ENCODE measurements around the gene TTC5. TPM values are rescaled to one million over a fixed set of nuclear protein-coding genes. Genes with fewer than 3 reads are reported as not detected.
A peak's percentile ranks its signal among the peaks of the same experiment; 100 is the strongest.
"Not testable (repeated sequence)": the region's sequence is repeated elsewhere in the genome, so short reads cannot be mapped to it uniquely, and the experiment has no call there.

The TTC5 gene
- total RNA-seq, 1 donor from 2014 or later = 14.3 TPM

GRCh38 chr14:20346713-20347112, 41.0 kb upstream of the TTC5 start:
- Mint-ChIP-seq H3K27me3 (ENCODE audit: unreplicated experiment) (peaks cover 7% of the 10 kb centered on the region), H3K27ac (ENCODE audit: unreplicated experiment) (no peak overlapping the region), H3K4me3 (ENCODE audit: unreplicated experiment) (no peak overlapping the region), H3K36me3 (ENCODE audit: low read depth, unreplicated experiment) (peaks cover 26% of the 10 kb centered on the region), H3K9me3 (ENCODE audit: unreplicated experiment) (no peaks in the 10 kb centered on the region), H3K4me1 (ENCODE audit: unreplicated experiment) (no peaks in the 10 kb centered on the region)
- TF ChIP-seq, protein P1, sequence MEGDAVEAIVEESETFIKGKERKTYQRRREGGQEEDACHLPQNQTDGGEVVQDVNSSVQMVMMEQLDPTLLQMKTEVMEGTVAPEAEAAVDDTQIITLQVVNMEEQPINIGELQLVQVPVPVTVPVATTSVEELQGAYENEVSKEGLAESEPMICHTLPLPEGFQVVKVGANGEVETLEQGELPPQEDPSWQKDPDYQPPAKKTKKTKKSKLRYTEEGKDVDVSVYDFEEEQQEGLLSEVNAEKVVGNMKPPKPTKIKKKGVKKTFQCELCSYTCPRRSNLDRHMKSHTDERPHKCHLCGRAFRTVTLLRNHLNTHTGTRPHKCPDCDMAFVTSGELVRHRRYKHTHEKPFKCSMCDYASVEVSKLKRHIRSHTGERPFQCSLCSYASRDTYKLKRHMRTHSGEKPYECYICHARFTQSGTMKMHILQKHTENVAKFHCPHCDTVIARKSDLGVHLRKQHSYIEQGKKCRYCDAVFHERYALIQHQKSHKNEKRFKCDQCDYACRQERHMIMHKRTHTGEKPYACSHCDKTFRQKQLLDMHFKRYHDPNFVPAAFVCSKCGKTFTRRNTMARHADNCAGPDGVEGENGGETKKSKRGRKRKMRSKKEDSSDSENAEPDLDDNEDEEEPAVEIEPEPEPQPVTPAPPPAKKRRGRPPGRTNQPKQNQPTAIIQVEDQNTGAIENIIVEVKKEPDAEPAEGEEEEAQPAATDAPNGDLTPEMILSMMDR (IDR thresholded peaks at IDR 0.05; ENCODE audit: unreplicated experiment) = no peak
- no peak for DNase-seq (ENCODE audit: low spot score)

DNA sequence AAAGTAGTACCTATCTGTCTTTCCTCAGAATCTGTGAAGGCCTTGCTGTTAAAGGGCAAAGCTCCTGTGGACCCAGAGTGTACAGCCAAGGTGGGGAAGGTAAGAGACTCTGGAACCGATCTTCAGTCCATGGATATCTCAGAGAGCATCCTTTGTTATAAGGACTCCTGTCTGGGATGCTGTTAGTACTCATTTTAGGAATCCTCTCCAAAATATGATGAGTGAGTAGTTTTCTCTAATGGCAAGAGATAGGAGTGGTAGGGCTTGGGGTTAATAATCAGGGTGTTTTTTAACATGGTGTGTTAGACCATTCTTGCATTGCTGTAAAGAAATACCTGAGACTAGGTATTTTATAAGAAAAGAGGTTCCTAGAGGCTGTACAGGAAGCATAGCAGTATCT, 39.6 kb upstream of the TTC5 start:
- DNase-seq (ENCODE audit: low spot score) = no peak
- Mint-ChIP-seq H3K4me3 (ENCODE audit: unreplicated experiment) (peak overlapping the region; percentile 48), H3K27me3 (ENCODE audit: unreplicated experiment) (peaks cover 9% of the 10 kb centered on the region), H3K36me3 (ENCODE audit: low read depth, unreplicated experiment) (peaks cover 22% of the 10 kb centered on the region), H3K27ac (ENCODE audit: unreplicated experiment) (peak overlapping the region; percentile 12), H3K4me1 (ENCODE audit: unreplicated experiment) (no peaks in the 10 kb centered on the region), H3K9me3 (ENCODE audit: unreplicated experiment) (no peaks in the 10 kb centered on the region)
- TF ChIP-seq, protein P1 (IDR thresholded peaks at IDR 0.05; ENCODE audit: unreplicated experiment) = no peak

- Mint-ChIP-seq H3K4me3 (ENCODE audit: unreplicated experiment) (peak overlapping the region; percentile 90), H3K9me3 (ENCODE audit: unreplicated experiment) (no peaks in the 10 kb centered on the region), H3K4me1 (ENCODE audit: unreplicated experiment) (no peaks in the 10 kb centered on the region), H3K36me3 (ENCODE audit: low read depth, unreplicated experiment) (peaks cover 20% of the 10 kb centered on the region), H3K27ac (ENCODE audit: unreplicated experiment) (peak overlapping the region; percentile 83), H3K27me3 (ENCODE audit: unreplicated experiment) (peaks cover 10% of the 10 kb centered on the region)
- TF ChIP-seq, protein P1 (IDR thresholded peaks at IDR 0.05; ENCODE audit: unreplicated experiment) = no peak
- no peak for DNase-seq (ENCODE audit: low spot score)
Measured at GRCh38 chr14:20343862-20344220, 38.1 kb upstream of the TTC5 start.

DNA sequence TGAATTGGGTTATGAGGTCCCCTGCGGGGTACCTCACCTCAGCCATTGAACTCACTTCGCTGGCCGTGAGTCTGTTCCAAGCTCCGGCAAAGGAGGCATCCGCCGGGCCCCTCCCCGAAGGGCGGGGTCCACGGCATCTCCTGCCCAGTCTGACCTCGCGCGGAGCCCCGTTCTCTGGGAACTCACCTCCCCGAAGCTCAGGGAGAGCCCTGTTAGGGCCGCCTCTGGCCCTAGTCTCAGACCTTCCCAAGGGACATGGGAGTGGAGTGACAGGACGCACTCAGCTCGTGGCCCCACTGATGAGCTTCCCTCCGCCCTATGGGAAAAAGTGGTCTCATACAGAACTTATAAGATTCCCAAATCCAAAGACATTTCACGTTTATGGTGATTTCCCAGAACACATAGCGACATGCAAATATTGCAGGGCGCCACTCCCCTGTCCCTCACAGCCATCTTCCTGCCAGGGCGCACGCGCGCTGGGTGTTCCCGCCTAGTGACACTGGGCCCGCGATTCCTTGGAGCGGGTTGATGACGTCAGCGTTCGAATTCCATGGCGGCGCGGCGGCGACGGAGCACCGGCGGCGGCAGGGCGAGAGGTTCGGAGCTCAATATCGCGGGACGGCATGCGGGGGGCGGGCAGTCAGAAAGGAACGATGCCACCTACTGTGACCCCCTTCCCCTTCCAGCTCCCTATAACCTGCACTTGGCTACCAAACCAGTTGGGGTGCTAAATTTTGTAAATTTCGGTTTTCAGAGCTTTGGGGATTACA, 37.5 kb upstream of the TTC5 start, which contains the start of gene PARP2:
TSS of gene PARP2 (plus strand) at position 544 of the 770 bp plus-strand sequence. CDS start at position 551, 7 bp downstream.
- Mint-ChIP-seq H3K27me3 (ENCODE audit: unreplicated experiment) (peaks cover 10% of the 10 kb centered on the region), H3K4me1 (ENCODE audit: unreplicated experiment) (no peaks in the 10 kb centered on the region), H3K27ac (ENCODE audit: unreplicated experiment) (peak within 1 kb of the TSS; percentile 89), H3K9me3 (ENCODE audit: unreplicated experiment) (no peaks in the 10 kb centered on the region), H3K36me3 (ENCODE audit: low read depth, unreplicated experiment) (peaks cover 20% of the 10 kb centered on the region), H3K4me3 (ENCODE audit: unreplicated experiment) (peak within 1 kb of the TSS; percentile 90)
- DNase-seq (ENCODE audit: low spot score) = peak; percentile 99
- TF ChIP-seq, protein P1 (IDR thresholded peaks at IDR 0.05; ENCODE audit: unreplicated experiment) = no peak

DNA sequence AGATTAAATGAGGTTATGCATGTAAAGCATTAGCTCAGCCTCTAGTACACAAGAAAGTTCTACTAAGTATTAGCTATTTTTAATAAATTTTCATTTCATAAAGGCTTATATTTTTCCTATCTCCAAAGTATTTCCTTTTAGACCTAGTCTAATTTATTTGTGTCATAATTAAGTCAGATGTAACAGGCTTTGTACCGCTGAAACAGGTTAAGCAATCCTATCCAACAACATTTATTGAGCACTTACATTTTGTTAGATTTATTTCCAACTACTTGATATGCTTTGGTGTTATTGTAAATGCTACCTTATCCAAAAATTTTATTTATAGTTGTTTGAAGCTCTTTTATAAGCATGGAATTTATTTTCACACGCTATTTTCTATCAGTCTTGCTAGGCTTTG, 35.9 kb upstream of the TTC5 start:
- no peak for DNase-seq (ENCODE audit: low spot score)
- peak overlapping the region; percentile 90 for H3K4me3 Mint-ChIP-seq (ENCODE audit: unreplicated experiment)
- no peaks in the 10 kb centered on the region for H3K9me3 Mint-ChIP-seq (ENCODE audit: unreplicated experiment)
- H3K27ac Mint-ChIP-seq (ENCODE audit: unreplicated experiment) = no peak overlapping the region
- H3K36me3 Mint-ChIP-seq (ENCODE audit: low read depth, unreplicated experiment) = peaks cover 19% of the 10 kb centered on the region
- no peaks in the 10 kb centered on the region for H3K4me1 Mint-ChIP-seq (ENCODE audit: unreplicated experiment)
- H3K27me3 Mint-ChIP-seq (ENCODE audit: unreplicated experiment) = peaks cover 9% of the 10 kb centered on the region
- TF ChIP-seq, protein P1 (IDR thresholded peaks at IDR 0.05; ENCODE audit: unreplicated experiment) = no peak

GRCh38 chr14:20341032-20341431, 35.3 kb upstream of the TTC5 start:
- not testable (repeated sequence) for H3K4me1 Mint-ChIP-seq (ENCODE audit: unreplicated experiment); H3K4me3 Mint-ChIP-seq (ENCODE audit: unreplicated experiment); H3K9me3 Mint-ChIP-seq (ENCODE audit: unreplicated experiment); DNase-seq (ENCODE audit: low spot score); H3K27me3 Mint-ChIP-seq (ENCODE audit: unreplicated experiment); H3K27ac Mint-ChIP-seq (ENCODE audit: unreplicated experiment)
- peaks cover 16% of the 10 kb centered on the region for H3K36me3 Mint-ChIP-seq (ENCODE audit: low read depth, unreplicated experiment)
